Stimulated activated naive CD8-positive, alpha-beta T cell treated with anti-CD3 and anti-CD28 coated beads, Interleukin-15, Interleukin-2, amounts not matched to agents 100 U/mL and 50 U/mL, for 24 hours (primary cell): ENCODE measurements around the gene KANSL1.

ENCODE experiments used
- ATAC-seq: fragments of 150-1000 bp; cut with Tn5 transposase; one replicate; pipeline ENCODE4 v1.10.0; 2021
- DNase-seq: peaks from one replicate; pipeline ENCODE4 v3.0.0; 2021

KANSL1 gene

DNA sequence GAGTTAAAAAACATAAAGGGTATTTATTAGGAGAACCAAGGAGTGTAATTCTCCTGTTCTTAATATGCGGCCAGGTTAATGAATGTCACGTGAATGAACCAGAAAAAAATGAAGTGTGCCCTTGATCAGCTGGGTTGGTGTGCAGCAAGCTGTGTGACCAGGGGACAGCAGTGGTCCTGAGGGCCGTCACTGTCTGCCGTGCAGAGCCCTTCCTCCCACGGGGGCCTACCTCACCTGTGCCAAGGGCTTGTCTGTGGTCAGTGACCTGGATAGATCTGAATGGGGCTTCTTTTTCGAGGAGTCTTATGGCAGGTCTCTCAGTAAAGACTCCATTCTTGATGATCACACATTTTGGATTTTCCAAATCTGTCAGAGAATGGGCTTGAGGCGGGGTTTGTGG is 211.9 kb downstream of the KANSL1 start:
- no peak for ATAC-seq
- DNase-seq: no peak

DNA sequence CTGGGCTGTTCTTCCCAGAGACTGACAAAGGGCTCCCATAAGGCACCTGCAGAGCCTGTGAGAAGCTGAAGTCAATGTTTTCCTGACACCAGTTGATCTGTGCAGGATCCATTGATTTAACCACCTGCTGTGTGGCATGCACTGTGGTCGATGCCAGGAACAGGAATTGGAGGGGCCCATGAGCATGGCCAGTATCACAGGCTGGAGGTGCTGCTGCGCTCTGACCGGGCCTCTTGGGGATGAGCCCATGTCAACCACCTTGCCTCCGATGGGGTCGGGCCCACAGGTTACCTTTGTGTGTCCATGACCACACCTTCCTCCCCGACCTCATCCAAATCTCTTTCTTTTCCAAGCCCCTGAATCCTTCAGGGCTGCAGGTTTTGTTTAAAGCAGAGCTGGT is 212.4 kb downstream of the KANSL1 start:
- ATAC-seq: no peak
- DNase-seq: no peak
